HepG2 (cell line): ENCODE measurements around the gene RRP12. TPM values are rescaled to one million over a fixed set of nuclear protein-coding genes. Genes with fewer than 3 reads are reported as not detected.

Experiments used
- ATF7-NPFF ChIP-seq: sonication (generic); formaldehyde crosslinking; IDR thresholded peaks from 2 replicates; pipeline ENCODE4 v1.8.1; 2023; ENCODE audit warnings: mild to moderate bottlenecking, low read depth, missing genetic modification reagents, moderate library complexity
- ELF3 ChIP-seq: IDR thresholded peaks from 2 replicates; pipeline ENCODE4 v1.6.1; 2016; ENCODE audit warnings: missing genetic modification reagents, missing compliant biosample characterization
- NCOA2 ChIP-seq: sonication (generic); formaldehyde crosslinking; IDR thresholded peaks from 2 replicates; pipeline ENCODE4 v1.8.0; 2022; ENCODE audit warnings: inconsistent platforms
- NFE2 ChIP-seq: sonication (generic); formaldehyde crosslinking; IDR thresholded peaks from 2 replicates; pipeline ENCODE4 v1.4.0; 2020; ENCODE audit warnings: missing genetic modification reagents
- NKX3-1 ChIP-seq: sonication (generic); formaldehyde crosslinking; IDR thresholded peaks from 2 replicates; pipeline ENCODE4 v1.5.0; 2020; ENCODE audit warnings: missing genetic modification reagents
- NR2F1 ChIP-seq, 2 experiments: fragments of 450-650 bp in 1 of 2; formaldehyde crosslinking in 1 of 2; IDR thresholded peaks; 2 replicates each; pipeline versions ENCODE4 v1.5.0 to v1.6.1; 2016 to 2020; ENCODE audit warnings: mild to moderate bottlenecking in 1 of 2, missing compliant biosample characterization in 1 of 2, missing genetic modification reagents in 1 of 2, moderate library complexity in 1 of 2
- POLR2AphosphoS2 ChIP-seq: IDR thresholded peaks from 2 replicates; pipeline ENCODE4 v1.6.1; 2011; ENCODE audit warnings: low read depth, low read length, improper control_type of control experiment
- SP140L ChIP-seq: sonication (generic); formaldehyde crosslinking; IDR thresholded peaks from 2 replicates; pipeline ENCODE4 v1.4.0; 2020; ENCODE audit warnings: missing genetic modification reagents, borderline replicate concordance
- TCF7L2 ChIP-seq: IDR thresholded peaks from 2 replicates; pipeline ENCODE4 v1.6.1; 2011; ENCODE audit warnings: mild to moderate bottlenecking, low read depth, low read length, moderate library complexity
- TEAD2 ChIP-seq: sonication (generic); formaldehyde crosslinking; IDR thresholded peaks from 2 replicates; pipeline ENCODE4 v1.9.0; 2021; ENCODE audit warnings: missing genetic modification reagents
- TGIF2 ChIP-seq: IDR thresholded peaks from 2 replicates; pipeline ENCODE4 v1.6.1; 2016; ENCODE audit warnings: control low read depth, missing compliant biosample characterization
- THAP11 ChIP-seq: IDR thresholded peaks from 2 replicates; pipeline ENCODE4 v1.6.1; 2016; ENCODE audit warnings: missing biosample characterization, missing genetic modification reagents
- ZMAT3 ChIP-seq: sonication (generic); formaldehyde crosslinking; conservative IDR thresholded peaks from 2 replicates; pipeline ENCODE4 v1.7.0; 2021; ENCODE audit warnings: missing genetic modification reagents
- ZNF44 ChIP-seq: sonication (generic); formaldehyde crosslinking; IDR thresholded peaks from 2 replicates; pipeline ENCODE4 v1.5.1; 2020; ENCODE audit warnings: mild to moderate bottlenecking, missing genetic modification reagents
- ZNF569 ChIP-seq: sonication (generic); formaldehyde crosslinking; IDR thresholded peaks from 2 replicates; pipeline ENCODE4 v1.5.0; 2020; ENCODE audit warnings: mild to moderate bottlenecking, missing genetic modification reagents, moderate library complexity, borderline replicate concordance
- ZNF891 ChIP-seq: sonication (generic); formaldehyde crosslinking; IDR thresholded peaks from 2 replicates; pipeline ENCODE4 v1.5.0; 2020; ENCODE audit warnings: mild to moderate bottlenecking, missing genetic modification reagents
- ZSCAN25 ChIP-seq: sonication (generic); formaldehyde crosslinking; IDR thresholded peaks from 2 replicates; pipeline ENCODE4 v1.8.0; 2022; ENCODE audit warnings: mild to moderate bottlenecking, missing genetic modification reagents
- ZSCAN31 ChIP-seq: sonication (generic); formaldehyde crosslinking; IDR thresholded peaks from 2 replicates; pipeline ENCODE4 v1.5.0; 2020; ENCODE audit warnings: low read depth, mild to moderate bottlenecking, missing genetic modification reagents
- polyA plus RNA-seq, 8 experiments: library from polyadenylated mRNA; depleted of rRNA in 3 of 8; stranded (reverse) in 7 of 8; unstranded in 1 of 8; fragments of >200 nt; fragmentation: Illumina TruSeq in 4 of 8; extraction: Trizol in 4 of 8; gene quantifications; 2 replicates each; pipeline versions ENCODE4 v1.2.1 to v1.2.3, GENCODE V29; 2011 to 2016; ENCODE audit warnings: low read depth in 4 of 8, missing spikeins in 1 of 8, mixed read lengths in 1 of 8; ENCODE audit not compliant: insufficient read depth in 1 of 8
- total RNA-seq, 5 experiments: library from RNA; depleted of rRNA; stranded (reverse); fragments of >200 nt; fragmentation: Illumina TruSeq; extraction: Trizol; gene quantifications; 2 replicates each; pipeline ENCODE4 v1.2.3, GENCODE V29; 2016; ENCODE audit warnings: low read depth in 1 of 5
- TF ChIP-seq, protein P1 (sequence below): sonication (generic); formaldehyde crosslinking; IDR thresholded peaks from 2 replicates; pipeline ENCODE4 v1.5.0; 2020; ENCODE audit warnings: mild to moderate bottlenecking, missing genetic modification reagents, borderline replicate concordance
- TF ChIP-seq, protein P2 (sequence below): IDR thresholded peaks from 2 replicates; pipeline ENCODE4 v1.6.1; 2016; ENCODE audit warnings: mild to moderate bottlenecking
- TF ChIP-seq, protein P3 (sequence below): sonication (generic); formaldehyde crosslinking; IDR thresholded peaks from 2 replicates; pipeline ENCODE4 v1.4.0; 2020; ENCODE audit warnings: mild to moderate bottlenecking, missing genetic modification reagents, borderline replicate concordance

RRP12 gene
- total and polyA plus RNA-seq, 2 of the 13 experiments (the other 11 are each of a cell fraction or from before 2014, with no cell fraction given): 13.2 to 39.4 TPM

DNA sequence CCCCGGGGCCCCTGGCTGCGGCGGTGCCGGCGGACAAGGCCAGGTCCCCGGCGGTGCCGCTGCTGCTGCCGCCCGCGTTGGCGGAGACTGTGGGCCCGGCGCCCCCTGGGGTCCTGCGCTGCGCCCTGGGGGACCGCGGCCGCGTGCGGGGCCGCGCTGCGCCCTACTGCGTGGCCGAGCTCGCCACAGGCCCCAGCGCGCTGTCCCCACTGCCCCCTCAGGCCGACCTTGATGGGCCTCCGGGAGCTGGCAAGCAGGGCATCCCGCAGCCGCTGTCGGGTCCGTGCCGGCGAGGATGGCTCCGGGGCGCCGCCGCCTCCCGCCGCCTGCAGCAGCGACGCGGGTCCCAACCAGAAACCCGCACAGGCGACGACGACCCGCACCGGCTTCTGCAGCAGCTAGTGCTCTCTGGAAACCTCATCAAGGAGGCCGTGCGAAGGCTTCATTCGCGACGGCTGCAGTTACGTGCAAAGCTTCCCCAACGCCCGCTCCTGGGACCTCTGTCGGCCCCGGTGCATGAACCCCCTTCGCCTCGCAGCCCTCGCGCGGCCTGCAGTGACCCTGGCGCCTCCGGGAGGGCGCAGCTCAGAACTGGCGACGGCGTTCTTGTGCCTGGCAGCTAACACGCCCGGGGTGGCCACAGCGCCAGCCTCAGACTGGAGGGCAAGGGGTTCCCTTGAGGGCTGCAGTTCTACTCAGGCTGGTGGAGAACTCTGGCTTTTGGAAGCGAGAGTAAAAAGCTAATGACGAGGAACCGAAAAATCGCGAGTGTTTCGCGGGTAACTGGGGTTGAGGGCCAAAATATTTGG is 81.3 kb downstream of the RRP12 start (continued):
- peak; percentile 56; the same call in 1 of the 2 replicates for TF ChIP-seq THAP11
- no peak for TF ChIP-seq NCOA2 (CRISPR knock-in tag)
- TF ChIP-seq SP140L (CRISPR knock-in tag): no peak
- TF ChIP-seq TGIF2 (CRISPR knock-in tag): no peak
- TF ChIP-seq, protein P1, sequence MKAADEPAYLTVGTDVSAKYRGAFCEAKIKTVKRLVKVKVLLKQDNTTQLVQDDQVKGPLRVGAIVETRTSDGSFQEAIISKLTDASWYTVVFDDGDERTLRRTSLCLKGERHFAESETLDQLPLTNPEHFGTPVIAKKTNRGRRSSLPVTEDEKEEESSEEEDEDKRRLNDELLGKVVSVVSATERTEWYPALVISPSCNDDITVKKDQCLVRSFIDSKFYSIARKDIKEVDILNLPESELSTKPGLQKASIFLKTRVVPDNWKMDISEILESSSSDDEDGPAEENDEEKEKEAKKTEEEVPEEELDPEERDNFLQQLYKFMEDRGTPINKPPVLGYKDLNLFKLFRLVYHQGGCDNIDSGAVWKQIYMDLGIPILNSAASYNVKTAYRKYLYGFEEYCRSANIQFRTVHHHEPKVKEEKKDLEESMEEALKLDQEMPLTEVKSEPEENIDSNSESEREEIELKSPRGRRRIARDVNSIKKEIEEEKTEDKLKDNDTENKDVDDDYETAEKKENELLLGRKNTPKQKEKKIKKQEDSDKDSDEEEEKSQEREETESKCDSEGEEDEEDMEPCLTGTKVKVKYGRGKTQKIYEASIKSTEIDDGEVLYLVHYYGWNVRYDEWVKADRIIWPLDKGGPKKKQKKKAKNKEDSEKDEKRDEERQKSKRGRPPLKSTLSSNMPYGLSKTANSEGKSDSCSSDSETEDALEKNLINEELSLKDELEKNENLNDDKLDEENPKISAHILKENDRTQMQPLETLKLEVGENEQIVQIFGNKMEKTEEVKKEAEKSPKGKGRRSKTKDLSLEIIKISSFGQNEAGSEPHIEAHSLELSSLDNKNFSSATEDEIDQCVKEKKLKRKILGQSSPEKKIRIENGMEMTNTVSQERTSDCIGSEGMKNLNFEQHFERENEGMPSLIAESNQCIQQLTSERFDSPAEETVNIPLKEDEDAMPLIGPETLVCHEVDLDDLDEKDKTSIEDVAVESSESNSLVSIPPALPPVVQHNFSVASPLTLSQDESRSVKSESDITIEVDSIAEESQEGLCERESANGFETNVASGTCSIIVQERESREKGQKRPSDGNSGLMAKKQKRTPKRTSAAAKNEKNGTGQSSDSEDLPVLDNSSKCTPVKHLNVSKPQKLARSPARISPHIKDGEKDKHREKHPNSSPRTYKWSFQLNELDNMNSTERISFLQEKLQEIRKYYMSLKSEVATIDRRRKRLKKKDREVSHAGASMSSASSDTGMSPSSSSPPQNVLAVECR: peak; percentile 7; the same call in 1 of the 2 replicates
- TF ChIP-seq NKX3-1 (CRISPR knock-in tag): no peak
- TF ChIP-seq, protein P2, sequence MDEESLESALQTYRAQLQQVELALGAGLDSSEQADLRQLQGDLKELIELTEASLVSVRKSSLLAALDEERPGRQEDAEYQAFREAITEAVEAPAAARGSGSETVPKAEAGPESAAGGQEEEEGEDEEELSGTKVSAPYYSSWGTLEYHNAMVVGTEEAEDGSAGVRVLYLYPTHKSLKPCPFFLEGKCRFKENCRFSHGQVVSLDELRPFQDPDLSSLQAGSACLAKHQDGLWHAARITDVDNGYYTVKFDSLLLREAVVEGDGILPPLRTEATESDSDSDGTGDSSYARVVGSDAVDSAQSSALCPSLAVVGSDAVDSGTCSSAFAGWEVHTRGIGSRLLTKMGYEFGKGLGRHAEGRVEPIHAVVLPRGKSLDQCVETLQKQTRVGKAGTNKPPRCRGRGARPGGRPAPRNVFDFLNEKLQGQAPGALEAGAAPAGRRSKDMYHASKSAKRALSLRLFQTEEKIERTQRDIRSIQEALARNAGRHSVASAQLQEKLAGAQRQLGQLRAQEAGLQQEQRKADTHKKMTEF (CRISPR knock-in tag): no peak
- TF ChIP-seq, protein P3, sequence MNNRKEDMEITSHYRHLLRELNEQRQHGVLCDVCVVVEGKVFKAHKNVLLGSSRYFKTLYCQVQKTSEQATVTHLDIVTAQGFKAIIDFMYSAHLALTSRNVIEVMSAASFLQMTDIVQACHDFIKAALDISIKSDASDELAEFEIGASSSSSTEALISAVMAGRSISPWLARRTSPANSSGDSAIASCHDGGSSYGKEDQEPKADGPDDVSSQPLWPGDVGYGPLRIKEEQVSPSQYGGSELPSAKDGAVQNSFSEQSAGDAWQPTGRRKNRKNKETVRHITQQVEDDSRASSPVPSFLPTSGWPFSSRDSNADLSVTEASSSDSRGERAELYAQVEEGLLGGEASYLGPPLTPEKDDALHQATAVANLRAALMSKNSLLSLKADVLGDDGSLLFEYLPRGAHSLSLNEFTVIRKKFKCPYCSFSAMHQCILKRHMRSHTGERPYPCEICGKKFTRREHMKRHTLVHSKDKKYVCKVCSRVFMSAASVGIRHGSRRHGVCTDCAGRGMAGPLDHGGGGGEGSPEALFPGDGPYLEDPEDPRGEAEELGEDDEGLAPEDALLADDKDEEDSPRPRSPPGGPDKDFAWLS (CRISPR knock-in tag): no peak
- TF ChIP-seq ZSCAN25 (CRISPR knock-in tag): no peak
- TF ChIP-seq POLR2AphosphoS2: no peak
- peak in 1 of 2 experiments; percentile 15; a peak in 1 of 4 replicates for TF ChIP-seq NR2F1 (CRISPR knock-in tag; IDR thresholded peaks at IDR 0.05)
- TF ChIP-seq ZNF44 (CRISPR knock-in tag): peak; percentile 76; the same call in 1 of the 2 replicates
- TF ChIP-seq TCF7L2: no peak
- no peak for TF ChIP-seq TEAD2 (CRISPR knock-in tag)
- no peak for TF ChIP-seq ELF3 (CRISPR knock-in tag)
- no peak for TF ChIP-seq NFE2 (CRISPR knock-in tag)
- TF ChIP-seq ZNF569 (CRISPR knock-in tag): no peak
- 0 out of 2 replicates have a peak, but pooled peaks have one; percentile 27 for TF ChIP-seq ZSCAN31 (CRISPR knock-in tag)
- peak; percentile 76; the same call in 1 of the 2 replicates for TF ChIP-seq ZNF891 (CRISPR knock-in tag)
- TF ChIP-seq ZMAT3 (CRISPR knock-in tag): no peak; the same call in 1 of the 2 replicates
- TF ChIP-seq ATF7-NPFF (CRISPR knock-in tag): peak; percentile 41; the same call in 1 of the 2 replicates
